HG02870 (cell line): Measurements from ENCODE around the gene NSMF.
"Not testable (repeated sequence)": the region's sequence is repeated elsewhere in the genome, so short reads cannot be mapped to it uniquely, and the experiment has no call there.

Experiments used
- ATAC-seq: cut with Tn5 transposase; IDR thresholded peaks from one replicate; pipeline ENCODE4 v1.9.1; 2021; ENCODE audit warnings: mild to moderate bottlenecking, moderate library complexity; ENCODE audit not compliant: unreplicated experiment

Gene NSMF

DNA sequence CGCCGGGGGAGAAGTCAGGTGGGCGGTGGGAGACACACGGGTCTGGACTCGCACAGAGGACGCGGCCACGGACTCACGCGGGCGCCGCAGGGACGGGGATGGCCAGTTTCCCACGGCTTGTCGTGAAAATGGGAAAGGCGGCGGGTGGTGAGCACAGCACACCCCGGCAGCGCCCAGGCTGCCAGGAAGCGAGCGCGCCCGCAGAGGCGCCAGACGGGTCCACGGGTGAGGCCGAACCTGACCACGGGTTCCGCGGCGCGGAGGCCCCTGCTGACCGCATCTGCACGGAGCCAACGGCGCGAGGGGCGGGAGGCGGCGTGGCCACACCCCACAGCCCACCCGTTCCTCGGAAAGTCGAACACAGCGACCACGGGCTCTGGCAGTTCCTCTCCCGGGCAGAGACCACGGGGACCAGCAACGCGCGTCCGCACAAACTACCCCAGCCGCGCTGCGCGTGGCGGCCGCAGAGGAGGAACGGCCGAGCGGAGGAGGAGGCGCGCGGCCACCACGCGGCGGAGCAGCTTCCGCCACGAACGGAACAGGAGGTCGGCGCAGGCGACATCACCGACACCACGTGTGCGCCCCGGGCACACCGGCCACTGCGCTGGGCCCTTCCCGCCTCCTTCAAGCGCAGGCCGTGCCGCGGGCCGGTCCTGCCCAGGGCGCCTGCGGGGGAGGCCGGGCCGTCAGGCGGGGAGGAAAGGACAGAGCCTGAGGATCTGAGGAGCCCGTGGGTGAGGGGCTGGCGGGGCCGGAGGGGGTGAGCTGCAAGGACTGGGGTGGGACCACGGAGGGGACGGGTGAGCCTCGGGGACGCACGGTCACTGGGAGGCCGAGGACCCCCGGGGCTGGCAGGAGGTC, 41.7 kb downstream of the NSMF start:
- no peak for ATAC-seq

DNA sequence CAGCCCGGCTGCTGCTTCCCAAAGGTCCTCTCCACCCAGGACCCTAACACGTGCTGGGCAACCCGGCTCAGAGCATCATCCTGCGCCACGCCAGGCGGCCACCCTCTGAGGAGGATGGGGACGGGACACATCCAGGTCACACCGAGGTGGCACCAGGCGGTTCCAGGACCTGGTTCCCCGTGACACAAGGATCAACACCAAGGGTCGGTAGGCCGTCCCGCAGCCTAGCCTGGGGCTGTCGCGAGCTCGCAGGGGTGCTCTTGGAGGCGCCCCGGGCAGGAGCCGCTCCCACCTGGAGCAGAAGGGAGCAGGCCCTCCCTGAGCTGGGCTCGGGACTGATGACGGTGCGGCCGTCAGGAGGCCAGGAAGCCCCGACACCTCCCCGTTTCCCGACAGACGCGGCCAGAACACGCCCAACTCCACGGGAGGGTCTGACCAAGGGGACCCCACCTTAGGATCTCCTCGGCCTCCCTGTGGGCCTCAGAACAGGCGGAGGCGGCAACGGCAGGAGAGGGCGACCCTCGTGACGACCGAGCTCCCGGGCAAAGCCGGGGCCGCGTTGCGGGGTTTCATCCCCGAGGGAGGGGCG, 42.5 kb downstream of the NSMF start:
- no peak for ATAC-seq

DNA sequence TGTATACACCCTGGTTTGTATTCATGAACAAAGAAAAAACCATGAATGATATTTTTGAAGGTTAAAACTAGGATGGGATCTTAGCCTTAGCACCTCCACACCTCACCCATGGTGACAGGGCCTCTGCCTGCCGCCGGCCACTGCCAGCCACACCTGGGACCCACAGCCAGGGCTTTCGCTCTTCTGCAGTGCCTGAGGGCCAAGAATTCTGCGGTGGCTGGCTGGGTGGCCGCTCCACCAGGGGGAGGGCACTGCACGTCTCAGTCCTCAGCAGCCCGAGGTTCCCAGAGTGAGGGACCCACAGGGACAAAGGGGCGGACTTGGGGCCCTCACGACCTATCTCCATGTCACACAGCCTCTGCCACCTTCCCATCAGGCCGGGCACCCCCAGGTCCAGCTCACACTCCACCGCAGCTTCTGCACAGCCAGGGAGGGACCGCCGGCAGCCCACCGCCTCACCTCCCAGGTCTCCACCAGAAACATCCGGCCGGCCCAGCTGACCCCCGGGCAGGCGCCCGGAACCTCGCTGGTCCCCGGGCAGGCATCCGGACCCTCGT, 43.0 kb downstream of the NSMF start:
- no peak for ATAC-seq

DNA sequence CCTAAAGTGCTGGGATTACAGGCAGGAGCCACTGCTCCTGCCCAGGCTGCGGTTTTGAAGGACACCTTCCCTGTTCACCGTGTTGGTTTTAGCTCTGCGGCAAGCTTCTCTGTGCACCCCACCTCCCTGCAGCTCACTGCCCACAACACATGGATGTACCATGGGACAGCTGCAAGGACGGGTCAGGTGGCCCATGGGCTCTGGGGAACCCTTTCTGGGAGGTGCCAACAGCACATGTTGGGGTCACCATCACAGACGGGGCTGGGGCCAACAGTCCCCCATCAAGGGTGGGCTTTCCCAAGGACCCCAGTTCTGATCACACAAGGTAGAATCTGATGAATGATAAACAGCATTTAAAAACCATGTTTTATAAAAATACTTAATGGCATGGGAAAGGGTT, 43.7 kb downstream of the NSMF start:
- no peak for ATAC-seq

DNA sequence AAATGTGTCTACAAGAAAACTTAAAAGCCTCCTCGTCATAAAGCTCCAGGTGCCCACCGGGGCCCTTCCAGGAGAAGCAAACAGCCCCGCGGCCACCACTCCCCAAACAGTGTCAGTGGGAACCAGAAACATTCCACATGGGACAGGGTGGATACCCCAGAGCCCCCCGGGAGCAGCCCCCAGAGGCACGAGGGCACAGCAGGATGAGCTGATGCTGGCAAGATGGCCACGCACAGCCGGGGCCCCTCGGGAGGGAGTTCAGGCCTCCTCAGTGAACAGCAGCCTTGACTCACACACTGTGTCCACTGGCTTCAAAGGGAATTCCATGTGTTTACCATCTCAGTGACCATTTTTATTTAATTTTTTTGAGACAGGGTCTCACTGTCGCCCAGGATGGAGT, 46.7 kb downstream of the NSMF start:
- no peak for ATAC-seq

DNA sequence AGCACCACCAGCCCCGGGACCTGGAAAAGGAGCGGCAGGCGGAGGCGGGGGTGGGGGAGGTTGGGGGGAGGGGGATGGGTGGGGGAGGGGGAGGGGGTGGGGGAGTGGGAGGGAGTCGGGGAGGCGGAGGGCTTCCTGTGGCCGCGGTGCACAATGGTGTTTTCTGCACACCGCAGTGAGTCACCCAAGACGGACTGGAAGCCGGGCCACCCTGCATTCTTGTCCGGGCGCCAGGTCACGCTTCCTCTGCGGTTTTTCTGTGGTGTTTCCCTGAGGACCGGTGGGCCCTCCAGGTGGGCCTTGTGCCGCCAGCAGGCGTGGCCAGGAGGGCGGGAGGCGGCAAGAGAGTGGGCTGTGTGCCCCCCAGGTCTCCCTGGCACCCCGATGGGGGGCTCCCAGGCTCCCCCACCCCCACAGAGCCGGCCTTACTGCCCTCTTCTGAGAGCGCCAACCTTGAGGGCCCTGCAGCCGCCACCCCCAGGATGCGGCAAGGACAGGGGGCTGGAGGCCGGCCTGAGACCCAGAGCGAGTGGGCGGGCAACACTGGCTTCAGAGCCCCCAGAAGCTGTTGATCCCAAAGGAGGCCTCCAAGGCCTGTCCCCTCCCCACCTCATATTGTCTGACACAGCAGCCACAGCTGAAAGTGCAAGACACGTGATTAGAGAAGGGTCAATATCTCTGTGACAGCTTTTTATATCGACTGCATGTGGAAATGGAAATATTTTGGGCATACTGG, 47.3 kb downstream of the NSMF start:
- ATAC-seq, result no peak

DNA sequence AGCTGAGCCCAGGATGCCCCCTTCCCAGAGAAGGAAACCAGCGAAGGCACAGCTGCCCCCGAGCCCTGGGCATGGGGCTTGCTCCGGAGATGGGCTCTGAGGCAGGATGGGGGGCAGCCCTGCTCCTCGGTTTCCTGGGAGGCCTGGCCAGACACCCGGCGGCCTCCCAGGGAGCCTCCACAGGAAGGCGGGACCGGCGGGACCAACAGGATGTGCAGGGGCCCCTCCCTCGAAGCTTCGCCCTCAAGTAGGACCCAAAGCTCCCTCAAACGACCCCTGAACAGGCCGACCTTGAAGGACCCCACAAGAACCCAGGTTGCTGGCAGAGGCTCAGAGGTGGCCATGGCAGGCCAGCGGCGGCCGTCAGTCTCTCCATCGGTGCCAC, 47.9 kb downstream of the NSMF start:
- ATAC-seq, result no peak

DNA sequence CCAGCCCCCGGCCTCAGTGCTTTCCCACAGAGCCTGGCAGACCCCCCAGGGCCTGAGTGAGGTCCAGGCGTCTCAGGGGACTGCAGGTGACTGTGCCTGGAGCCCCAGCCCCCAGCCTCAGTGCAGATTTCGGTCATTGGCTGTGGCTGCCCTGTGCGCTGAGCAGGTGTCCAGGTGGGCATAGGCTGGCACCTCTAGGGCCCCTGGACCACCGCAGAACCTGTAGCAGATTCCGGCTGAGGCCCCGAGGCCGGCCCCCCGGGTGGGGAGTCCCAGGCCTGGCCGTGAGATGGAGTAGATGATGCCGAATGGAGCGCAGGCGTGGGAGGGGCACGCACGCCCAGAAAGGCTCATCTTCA, 48.3 kb downstream of the NSMF start:
- no peak for ATAC-seq

DNA sequence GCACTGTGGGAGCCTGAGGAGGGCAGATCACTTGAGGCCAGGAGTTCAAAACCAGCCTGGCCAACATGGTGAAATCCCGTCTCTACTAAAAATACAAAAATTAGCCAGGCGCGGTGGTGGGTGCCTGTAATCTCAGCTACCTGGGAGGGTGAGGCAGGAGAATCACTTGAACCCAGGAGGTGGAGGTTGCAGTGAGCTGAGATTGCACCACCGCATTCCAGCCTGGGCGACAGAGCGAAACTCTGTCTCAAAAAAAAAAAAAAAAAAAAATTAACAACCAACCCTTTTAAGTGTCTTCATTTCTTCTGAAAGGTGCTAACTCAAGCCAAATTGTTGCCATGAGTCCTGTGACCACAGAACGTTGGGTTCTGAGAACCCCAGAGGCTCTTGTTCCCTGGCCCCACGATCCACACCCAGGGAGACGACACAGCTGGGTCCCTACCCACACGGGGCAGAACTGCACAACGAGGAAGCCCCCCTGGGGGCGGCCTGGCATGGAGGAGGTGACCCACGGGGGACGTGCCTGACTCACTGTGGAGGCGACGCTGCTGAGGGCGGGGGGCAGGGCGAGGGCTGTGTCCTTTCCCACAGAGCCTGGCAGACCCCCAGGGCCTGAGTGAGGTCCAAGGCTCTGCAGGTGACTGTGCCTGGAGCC, 48.8 kb downstream of the NSMF start:
- ATAC-seq, result not testable (repeated sequence)

DNA sequence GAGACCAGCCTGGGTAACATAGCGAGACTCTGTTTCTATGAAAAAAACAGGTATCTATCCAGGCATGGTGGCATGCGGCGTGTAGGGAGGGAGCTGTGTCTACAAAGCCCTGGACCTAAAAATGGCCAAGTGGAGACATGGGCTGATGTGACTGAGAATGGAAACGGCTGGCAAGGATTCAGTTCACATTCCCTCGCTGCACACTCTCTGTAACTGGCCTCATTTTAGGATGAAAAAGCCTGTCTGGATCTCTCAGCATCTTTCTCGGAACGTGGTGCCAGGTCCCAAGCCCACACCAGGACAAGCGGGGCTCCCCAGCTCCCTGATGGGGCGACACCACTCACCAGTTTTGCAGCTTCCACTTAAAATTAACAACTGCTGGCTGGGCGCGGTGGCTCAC, 49.6 kb downstream of the NSMF start:
- no peak for ATAC-seq

DNA sequence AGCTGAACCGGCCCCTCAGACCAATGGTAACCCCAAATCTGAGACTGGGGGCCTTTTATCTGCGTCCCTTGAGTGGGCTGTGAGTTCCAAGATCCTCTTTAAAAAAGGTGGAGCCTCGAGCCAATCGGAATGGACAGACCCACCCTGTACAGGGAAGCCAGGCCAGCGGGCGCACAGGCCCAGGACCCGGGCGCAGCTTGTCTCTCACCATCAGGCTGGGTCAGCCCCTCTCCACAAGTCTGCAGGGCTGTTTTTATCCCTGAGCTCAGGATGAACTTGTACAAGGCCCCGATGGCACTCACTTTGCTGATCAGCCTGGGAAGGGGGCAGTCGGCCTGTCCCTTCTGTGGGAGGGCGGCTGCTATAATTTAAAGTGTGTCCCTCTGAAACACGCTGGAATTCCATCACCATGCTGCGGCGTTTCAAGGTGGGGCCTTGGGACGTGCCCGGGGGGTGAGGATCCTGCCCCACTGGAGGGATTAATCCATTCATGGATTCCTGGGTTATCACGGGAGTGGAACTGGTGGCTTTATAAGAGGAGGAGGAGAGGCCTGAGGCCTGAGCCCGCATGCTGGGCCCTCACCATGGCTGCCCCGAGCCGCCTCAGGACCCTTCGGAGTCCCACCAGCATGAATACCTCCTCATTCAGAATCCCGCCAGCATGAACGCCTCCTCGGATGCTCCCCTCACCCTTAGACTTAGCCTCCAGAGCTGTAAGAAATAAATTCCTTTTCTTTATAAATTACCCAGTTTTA, 50.3 kb downstream of the NSMF start:
- no peak for ATAC-seq

DNA sequence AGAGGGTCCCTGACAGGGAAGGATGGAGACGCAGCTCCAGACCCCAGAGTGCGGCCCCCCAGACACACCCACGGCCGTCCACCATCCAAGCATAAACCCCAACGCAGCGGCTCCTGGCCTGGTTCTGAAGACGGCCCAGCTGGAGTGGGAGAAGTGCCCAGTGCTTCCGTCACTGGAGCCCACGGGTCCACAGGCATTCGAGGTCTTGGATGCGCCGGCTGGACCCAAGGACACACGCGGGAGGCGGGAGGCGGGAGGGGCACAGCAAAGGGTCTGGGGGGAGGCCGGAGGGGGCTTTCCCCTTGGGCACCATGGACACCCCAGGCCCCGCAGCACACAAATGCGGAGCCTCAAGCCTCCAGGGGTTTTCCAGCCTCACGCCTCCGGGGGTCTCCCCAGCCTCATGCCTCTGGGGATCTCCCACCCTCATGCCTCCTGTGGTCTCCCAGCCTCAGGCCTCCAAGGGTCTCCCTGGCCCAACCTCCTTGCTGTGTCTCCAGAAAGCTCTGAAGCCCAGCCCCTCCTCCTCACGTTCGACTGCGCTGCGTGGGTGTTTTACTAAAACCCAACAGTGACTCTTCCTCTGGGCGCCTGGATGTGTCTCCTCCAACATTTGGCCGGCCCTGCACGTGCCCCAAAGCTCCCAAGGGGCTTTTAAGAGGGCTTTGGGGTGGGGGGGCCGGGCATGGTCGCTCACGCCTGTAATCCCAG, 51.4 kb downstream of the NSMF start:
- no peak for ATAC-seq

DNA sequence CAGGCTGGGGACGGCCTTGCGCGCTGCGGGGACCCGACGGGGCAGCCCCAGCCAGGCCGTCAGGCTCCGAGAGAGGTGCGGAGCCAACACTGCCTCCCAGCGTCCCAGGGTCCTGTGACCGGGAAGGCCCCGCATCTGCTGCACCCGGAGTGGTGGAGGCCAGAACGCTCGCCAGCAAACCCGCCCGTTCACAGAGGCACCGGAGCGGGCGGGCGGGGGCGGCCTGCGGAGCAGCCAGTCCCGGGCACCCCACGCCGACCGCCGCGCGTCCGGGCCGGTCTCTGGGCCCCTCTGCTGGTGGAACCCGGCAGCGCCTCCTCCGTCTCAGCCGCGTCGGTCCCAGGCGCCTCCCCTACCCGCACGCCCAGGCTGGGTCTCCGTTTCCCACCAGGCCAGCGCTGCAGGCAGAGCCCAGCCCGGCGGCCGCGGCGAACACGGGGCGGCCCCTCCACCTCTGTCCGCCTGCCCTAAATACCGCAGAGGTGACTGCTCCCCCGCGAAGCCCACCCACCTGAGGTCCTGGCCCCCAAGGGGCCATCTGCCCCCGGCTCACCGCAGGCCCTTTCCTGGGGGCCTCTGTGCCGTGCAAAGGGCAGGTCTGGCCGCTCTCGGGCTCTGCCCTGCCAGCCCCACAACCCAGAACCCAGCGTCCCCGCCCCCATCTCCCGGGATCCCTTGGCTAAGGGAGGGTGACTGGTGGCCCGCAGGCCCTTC, 52.1 kb downstream of the NSMF start:
- ATAC-seq, result no peak

DNA sequence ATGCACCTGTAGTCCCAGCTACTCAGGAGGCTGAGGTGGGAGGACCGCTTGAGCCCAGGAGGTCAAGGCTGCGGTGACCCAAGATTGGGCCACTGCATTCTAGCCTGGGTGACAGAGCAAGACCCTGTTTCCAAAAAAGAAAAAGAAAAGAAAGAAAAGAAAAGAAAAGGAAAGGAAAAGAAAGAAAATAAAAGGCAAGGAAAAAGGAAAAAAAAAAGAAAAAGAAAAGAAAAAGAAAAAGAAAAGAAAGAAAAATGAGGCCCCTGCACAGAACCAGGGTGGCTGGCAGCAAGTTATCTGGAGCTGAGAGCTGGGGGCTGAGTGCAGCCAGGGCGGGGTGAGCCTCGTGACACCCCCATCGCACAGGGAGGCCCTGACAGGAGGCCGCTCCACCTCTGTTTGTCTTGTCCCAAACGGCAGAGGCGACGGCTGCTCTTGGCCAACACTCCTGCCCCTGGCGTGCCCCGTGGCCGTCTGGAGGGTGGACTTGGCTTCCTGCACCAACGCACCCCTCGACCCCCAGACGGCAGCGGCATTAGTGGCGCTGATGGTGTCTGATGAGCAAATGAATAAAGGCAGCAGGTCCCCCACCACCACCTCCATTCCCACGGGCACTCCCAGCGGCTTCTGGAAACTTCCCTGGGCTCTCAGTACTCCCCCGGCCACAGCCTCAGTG, 52.9 kb downstream of the NSMF start:
- ATAC-seq, result no peak

DNA sequence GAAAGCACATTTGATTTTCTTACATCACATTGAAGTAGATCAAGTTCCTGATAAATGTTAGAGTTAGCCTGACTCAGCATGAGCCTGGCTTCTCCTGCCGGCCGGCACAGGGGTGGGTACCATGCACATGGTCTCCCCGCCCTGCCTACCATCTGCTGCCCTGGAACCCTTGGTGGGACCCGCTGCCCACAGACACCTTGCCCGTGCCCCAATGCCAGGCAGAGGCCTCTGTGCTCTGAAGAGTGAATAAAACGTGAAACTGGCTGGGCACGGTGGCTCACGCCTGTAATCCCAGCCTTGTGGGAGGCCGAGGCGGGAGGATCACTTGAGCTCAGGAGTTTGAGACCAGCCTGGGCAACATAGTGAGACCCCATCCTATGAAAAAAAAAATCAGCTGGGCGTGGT, 53.5 kb downstream of the NSMF start:
- ATAC-seq, result no peak

DNA sequence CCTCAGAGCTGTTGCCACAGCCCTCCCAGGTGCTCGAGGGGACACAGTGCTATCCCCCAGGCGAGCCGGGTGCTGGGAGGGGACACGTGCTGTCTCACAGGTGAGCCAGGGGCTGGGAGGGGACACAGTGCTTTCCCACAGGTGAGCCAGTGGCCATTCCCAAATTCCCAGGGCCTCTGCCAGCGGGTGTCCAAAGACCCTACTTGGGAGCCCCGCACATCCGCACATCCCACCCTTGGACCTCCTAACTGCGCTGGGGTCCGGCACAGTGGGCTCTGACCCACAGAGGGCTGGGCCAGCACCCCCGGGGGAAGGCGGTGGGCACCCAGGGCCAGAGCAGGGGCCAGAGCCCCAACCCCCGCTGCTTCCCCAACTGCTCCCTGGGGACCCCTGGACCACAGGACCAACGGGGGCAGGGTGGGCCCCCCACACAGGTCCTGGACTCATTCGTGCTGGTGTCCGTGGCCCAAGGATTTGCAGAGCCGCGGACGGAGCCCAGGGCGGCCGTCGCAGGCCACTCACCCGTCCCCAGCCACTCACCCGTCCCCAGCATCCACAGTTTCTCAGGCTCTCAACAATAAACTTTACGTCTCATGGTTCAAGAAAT, 54.1 kb downstream of the NSMF start:
- no peak for ATAC-seq

DNA sequence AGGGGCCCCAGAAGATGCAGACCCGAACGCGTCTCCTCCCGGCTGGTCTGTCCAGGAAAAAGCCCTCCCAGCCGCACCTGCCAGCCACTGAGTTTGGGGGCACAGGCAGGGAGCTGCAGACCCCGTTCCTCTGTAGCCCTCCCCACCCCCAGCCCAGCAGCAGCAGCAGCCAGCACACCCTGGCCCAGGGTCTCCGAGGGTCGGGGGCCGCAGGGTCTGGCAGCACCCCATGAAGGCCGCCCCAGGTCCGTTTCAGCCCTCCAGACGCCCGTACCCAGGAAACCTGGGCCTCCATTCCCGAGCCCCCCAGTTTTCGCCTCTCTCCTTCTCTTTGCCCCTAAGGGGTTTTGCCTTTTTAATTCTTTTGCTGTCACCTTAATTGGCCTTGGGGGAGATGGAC, 55.9 kb downstream of the NSMF start:
- ATAC-seq, result no peak

DNA sequence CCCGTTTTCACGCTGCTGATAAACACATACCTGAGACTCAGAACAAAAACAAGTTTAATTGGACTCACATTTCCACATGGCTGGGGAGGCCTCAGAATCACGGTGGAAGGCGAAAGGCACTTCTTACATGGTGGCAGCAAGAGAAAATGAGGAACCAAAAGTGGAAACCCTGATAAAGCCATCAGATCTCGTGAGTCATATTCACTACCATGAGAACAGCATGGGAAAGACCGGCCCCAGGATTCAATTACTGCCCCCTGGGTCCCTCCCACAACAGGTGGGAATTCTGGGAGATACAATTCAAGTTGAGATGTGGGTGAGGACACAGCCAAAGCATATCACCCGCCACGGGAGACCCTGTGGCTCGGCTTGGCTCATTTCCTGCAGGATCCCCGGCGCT, 56.4 kb downstream of the NSMF start:
- ATAC-seq, result no peak
